Measurements from ENCODE around the gene MEIS2. TPM values are rescaled to one million over a fixed set of nuclear protein-coding genes. Genes with fewer than 3 reads are reported as not detected.

MEIS2 gene
- total RNA-seq, 2 experiments from 2014 or later: not detected

DNA sequence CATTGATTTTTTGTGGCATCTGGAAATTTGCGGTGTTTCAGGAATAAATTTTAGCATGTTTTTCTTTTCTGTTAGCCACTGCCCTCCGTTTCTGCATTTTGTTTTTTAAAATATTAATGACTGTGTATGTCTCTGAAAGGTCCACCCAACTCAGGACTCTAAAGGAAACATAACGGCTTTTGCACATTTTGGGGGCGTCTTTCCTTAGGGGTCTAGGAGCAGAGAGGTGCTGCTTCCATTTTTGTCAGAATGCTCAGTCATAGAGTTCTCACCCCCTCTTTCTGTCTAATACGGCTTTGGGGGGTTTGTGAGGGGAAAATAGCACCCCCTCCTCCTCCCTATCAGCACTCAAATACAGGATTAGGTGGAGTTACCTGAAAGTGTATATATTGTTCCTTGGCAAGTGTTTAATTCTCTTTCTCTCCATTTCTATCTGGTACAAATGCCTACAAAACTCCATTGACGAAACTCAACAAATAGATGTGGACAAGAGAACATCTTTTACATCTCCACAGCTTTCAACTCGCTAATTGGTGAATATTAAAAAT is 219.4 kb downstream of the MEIS2 start:
- no peak overlapping the region for H3K4me3 Mint-ChIP-seq
- H3K9me3 Mint-ChIP-seq: no peaks in the 10 kb centered on the region
- TF ChIP-seq, protein P1, sequence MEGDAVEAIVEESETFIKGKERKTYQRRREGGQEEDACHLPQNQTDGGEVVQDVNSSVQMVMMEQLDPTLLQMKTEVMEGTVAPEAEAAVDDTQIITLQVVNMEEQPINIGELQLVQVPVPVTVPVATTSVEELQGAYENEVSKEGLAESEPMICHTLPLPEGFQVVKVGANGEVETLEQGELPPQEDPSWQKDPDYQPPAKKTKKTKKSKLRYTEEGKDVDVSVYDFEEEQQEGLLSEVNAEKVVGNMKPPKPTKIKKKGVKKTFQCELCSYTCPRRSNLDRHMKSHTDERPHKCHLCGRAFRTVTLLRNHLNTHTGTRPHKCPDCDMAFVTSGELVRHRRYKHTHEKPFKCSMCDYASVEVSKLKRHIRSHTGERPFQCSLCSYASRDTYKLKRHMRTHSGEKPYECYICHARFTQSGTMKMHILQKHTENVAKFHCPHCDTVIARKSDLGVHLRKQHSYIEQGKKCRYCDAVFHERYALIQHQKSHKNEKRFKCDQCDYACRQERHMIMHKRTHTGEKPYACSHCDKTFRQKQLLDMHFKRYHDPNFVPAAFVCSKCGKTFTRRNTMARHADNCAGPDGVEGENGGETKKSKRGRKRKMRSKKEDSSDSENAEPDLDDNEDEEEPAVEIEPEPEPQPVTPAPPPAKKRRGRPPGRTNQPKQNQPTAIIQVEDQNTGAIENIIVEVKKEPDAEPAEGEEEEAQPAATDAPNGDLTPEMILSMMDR (IDR thresholded peaks at IDR 0.05): no peak
- no peak overlapping the region for H3K27ac Mint-ChIP-seq
- Histone ChIP-seq H3K27ac (ENCODE audit: low read depth in 1 of 2, low read length in 2 of 2) (no peak overlapping the region), H3K4me3 (ENCODE audit: low read length) (no peak overlapping the region), H3K9me3 (ENCODE audit: control insufficient read depth in 1 of 2, insufficient read depth in 1 of 2, low read length in 2 of 2) (peaks cover 3 to 25% of the 10 kb centered on the region in 2 experiments), H3K36me3 (ENCODE audit: insufficient read depth, low read length) (no peaks in the 10 kb centered on the region), H3K4me1 (ENCODE audit: insufficient read depth, low read length) (peaks cover 11% of the 10 kb centered on the region), H3K27me3 (ENCODE audit: control insufficient read depth in 1 of 2, insufficient read depth in 2 of 2, low read length in 2 of 2) (peaks cover 76 to 91% of the 10 kb centered on the region in 2 experiments)
- peaks cover 20% of the 10 kb centered on the region for H3K4me1 Mint-ChIP-seq (ENCODE audit: low read depth)
- ATAC-seq (ENCODE audit: poor library complexity) (no peak), DNase-seq (no peak)
- intact Hi-C loops (cut with DNase I, micrococcal nuclease): loop anchor here in 1 of 2 experiments (5.0 kb wide), 1 partner anchor 1471 kb away; no protein-coding TSS in a partner anchor
- POLR2A ChIA-PET: no interaction called here
- H3K36me3 Mint-ChIP-seq (ENCODE audit: low read depth): no peaks in the 10 kb centered on the region
- CTCF ChIA-PET: no interaction called here
- H3K27me3 Mint-ChIP-seq: peaks cover 96% of the 10 kb centered on the region

DNA sequence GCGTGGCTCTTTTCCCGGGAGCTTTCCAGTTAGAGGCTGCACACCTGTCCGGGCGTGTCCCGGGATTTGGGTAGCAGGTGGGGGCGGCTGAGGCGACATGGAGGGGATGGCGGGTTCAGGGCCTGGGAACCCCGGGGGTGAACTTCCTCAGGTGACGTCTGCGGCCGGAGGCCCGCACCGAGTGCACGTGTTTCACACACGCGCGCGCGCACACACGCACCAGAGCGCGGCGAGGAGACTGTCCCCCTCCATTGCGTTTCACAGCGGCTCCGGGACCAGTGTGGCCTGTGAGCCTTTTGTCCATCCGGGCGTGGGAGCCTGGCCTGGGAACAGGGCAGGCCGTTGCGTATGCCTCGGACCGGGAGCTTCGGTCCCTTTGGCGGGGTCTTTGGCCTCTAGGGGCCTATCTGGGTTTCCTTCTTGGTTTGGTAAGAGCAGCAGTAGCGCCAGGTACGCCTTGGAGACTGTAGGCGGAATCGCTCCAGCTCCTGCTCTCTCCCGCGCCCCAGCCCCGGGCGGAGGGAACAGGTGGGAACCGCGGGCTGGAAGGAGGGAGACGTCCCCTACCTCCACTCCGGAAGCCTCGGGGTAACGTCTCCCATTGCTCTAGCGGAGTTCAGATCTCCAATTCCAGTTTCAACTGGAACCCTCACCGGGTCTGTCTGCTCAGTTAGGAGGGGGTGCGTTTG is 220.0 kb downstream of the MEIS2 start:
- H3K36me3 ChIP-seq (ENCODE audit: insufficient read depth, low read length): no peaks in the 10 kb centered on the region
- DNase-seq (no peak), ATAC-seq (ENCODE audit: poor library complexity) (no peak)
- peaks cover 11% of the 10 kb centered on the region for H3K4me1 ChIP-seq (ENCODE audit: insufficient read depth, low read length)
- H3K4me3 ChIP-seq (ENCODE audit: low read length): no peak overlapping the region
- Mint-ChIP-seq H3K27me3 (peaks cover 96% of the 10 kb centered on the region), H3K4me1 (ENCODE audit: low read depth) (peaks cover 20% of the 10 kb centered on the region), H3K9me3 (no peaks in the 10 kb centered on the region), H3K27ac (no peak overlapping the region), H3K4me3 (no peak overlapping the region), H3K36me3 (ENCODE audit: low read depth) (no peaks in the 10 kb centered on the region)
- H3K27ac ChIP-seq (ENCODE audit: low read depth in 1 of 2, low read length in 2 of 2): no peak overlapping the region
- TF ChIP-seq, protein P1 (IDR thresholded peaks at IDR 0.05): no peak
- intact Hi-C loops (cut with DNase I, micrococcal nuclease): loop anchor here in 1 of 2 experiments (5.0 kb wide), 1 partner anchor 1472 kb away; no protein-coding TSS in a partner anchor
- peaks cover 71 to 91% of the 10 kb centered on the region in 2 experiments for H3K27me3 ChIP-seq (ENCODE audit: control insufficient read depth in 1 of 2, insufficient read depth in 2 of 2, low read length in 2 of 2)
- H3K9me3 ChIP-seq (ENCODE audit: control insufficient read depth in 1 of 2, insufficient read depth in 1 of 2, low read length in 2 of 2): peaks cover 0 to 25% of the 10 kb centered on the region in 2 experiments
- CTCF ChIA-PET: no interaction called here
- POLR2A ChIA-PET: no interaction called here

DNA sequence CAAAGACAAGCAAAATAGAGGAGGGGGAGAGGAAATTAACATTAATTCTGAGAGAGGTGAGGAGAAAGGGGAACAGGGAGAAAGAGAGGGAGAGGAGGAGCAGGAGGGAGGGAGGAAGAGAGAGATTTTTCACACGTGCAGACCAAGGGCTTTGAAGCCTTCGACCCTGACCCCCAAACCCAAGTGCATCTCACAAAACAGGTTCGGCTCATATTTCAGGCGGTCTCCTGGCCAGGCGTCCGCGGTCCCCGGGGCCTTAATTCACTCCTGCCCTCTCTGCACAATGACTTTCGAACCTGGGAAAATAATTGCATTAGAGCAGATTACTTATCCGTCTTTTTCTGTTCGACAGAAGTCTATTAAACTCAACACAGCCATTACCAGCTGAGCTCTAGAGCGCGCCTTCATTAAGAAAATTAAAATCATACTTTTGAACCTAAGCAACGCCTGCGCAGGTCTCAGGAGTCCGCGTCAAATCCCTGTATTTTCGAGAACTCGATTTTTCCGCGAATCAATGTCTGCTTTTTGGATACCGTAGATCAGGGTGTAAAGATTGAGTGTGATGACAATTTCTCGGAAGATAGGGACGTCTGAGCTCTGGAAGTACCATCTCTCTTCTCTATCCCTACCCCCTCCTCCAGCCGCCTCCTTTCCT is 220.7 kb downstream of the MEIS2 start:
- TF ChIP-seq, protein P1 (IDR thresholded peaks at IDR 0.05): no peak
- Histone ChIP-seq H3K36me3 (ENCODE audit: insufficient read depth, low read length) (no peaks in the 10 kb centered on the region), H3K9me3 (ENCODE audit: control insufficient read depth in 1 of 2, insufficient read depth in 1 of 2, low read length in 2 of 2) (peaks cover 0 to 25% of the 10 kb centered on the region in 2 experiments), H3K4me1 (ENCODE audit: insufficient read depth, low read length) (peaks cover 11% of the 10 kb centered on the region), H3K4me3 (ENCODE audit: low read length) (no peak overlapping the region), H3K27ac (ENCODE audit: low read depth in 1 of 2, low read length in 2 of 2) (no peak overlapping the region), H3K27me3 (ENCODE audit: control insufficient read depth in 1 of 2, insufficient read depth in 2 of 2, low read length in 2 of 2) (peaks cover 65 to 91% of the 10 kb centered on the region in 2 experiments)
- ATAC-seq (ENCODE audit: poor library complexity) (no peak), DNase-seq (no peak)
- Mint-ChIP-seq H3K4me1 (ENCODE audit: low read depth) (peaks cover 16% of the 10 kb centered on the region), H3K9me3 (no peaks in the 10 kb centered on the region), H3K4me3 (no peak overlapping the region), H3K36me3 (ENCODE audit: low read depth) (no peaks in the 10 kb centered on the region), H3K27ac (no peak overlapping the region), H3K27me3 (peaks cover 96% of the 10 kb centered on the region)
- ChIA-PET CTCF (no interaction called here), POLR2A (no interaction called here)
- intact Hi-C loops (cut with DNase I, micrococcal nuclease): loop anchor here in 1 of 2 experiments (5.0 kb wide), 1 partner anchor 1473 kb away; no protein-coding TSS in a partner anchor
